ENCODE results near the gene FAM3D.

FAM3D gene

GRCh38 chr3:58652624-58653023 is 13.9 kb downstream of the FAM3D start:
- no peak for DNase-seq

GRCh38 chr3:58651276-58651675 is 15.3 kb downstream of the FAM3D start:
- DNase-seq: no peak

GRCh38 chr3:58647381-58648141 is 19.0 kb downstream of the FAM3D start:
- DNase-seq: no peak

GRCh38 chr3:58646503-58646902 is 20.1 kb downstream of the FAM3D start:
- peak in 1 of 2 experiments; percentile 6 for DNase-seq

GRCh38 chr3:58645726-58646125 is 20.8 kb downstream of the FAM3D start:
- DNase-seq: no peak

GRCh38 chr3:58642846-58643245 is 23.7 kb downstream of the FAM3D start:
- no peak for DNase-seq

GRCh38 chr3:58640700-58641372 is 25.7 kb downstream of the FAM3D start:
- peak; percentile 57 to 83 for DNase-seq

- no peak for DNase-seq
Observed at GRCh38 chr3:58639842-58640241, 26.7 kb downstream of the FAM3D start.

- DNase-seq: no peak
Observed at GRCh38 chr3:58639001-58639400, 27.6 kb downstream of the FAM3D start.

- no peak for DNase-seq
Observed at GRCh38 chr3:58638591-58638990, 28.0 kb downstream of the FAM3D start.

- no peak for DNase-seq
Observed at GRCh38 chr3:58637509-58637908, 29.1 kb downstream of the FAM3D start.

GRCh38 chr3:58635371-58636285 is 30.9 kb downstream of the FAM3D start:
- DNase-seq: no peak

- DNase-seq: no peak
Observed at GRCh38 chr3:58633157-58633865, 33.3 kb downstream of the FAM3D start.

GRCh38 chr3:58631742-58632141 is 34.8 kb downstream of the FAM3D start:
- no peak for DNase-seq

- no peak for DNase-seq
Observed at GRCh38 chr3:58630710-58631092, 35.9 kb downstream of the FAM3D start.

- peak; percentile 32 to 74 for DNase-seq
Observed at GRCh38 chr3:58630076-58630709, 36.4 kb downstream of the FAM3D start.

- no peak for DNase-seq
Observed at GRCh38 chr3:58629629-58630028, 36.9 kb downstream of the FAM3D start.

- DNase-seq: peak; percentile 84 to 91
Observed at GRCh38 chr3:58628823-58629562, 37.6 kb downstream of the FAM3D start.

GRCh38 chr3:58627941-58628340 is 38.6 kb downstream of the FAM3D start:
- no peak for DNase-seq

GRCh38 chr3:58627570-58627885 is 39.0 kb downstream of the FAM3D start:
- DNase-seq: no peak

- DNase-seq: no peak
Observed at GRCh38 chr3:58626841-58627569, 39.6 kb downstream of the FAM3D start.
